Measurements from ENCODE around the gene SCN3B.

SCN3B gene

GRCh38 chr11:123616505-123617198 is 37.8 kb downstream of the SCN3B start:
- TF ChIP-seq, protein P1, sequence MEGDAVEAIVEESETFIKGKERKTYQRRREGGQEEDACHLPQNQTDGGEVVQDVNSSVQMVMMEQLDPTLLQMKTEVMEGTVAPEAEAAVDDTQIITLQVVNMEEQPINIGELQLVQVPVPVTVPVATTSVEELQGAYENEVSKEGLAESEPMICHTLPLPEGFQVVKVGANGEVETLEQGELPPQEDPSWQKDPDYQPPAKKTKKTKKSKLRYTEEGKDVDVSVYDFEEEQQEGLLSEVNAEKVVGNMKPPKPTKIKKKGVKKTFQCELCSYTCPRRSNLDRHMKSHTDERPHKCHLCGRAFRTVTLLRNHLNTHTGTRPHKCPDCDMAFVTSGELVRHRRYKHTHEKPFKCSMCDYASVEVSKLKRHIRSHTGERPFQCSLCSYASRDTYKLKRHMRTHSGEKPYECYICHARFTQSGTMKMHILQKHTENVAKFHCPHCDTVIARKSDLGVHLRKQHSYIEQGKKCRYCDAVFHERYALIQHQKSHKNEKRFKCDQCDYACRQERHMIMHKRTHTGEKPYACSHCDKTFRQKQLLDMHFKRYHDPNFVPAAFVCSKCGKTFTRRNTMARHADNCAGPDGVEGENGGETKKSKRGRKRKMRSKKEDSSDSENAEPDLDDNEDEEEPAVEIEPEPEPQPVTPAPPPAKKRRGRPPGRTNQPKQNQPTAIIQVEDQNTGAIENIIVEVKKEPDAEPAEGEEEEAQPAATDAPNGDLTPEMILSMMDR (conservative IDR thresholded peaks at IDR 0.05), result no peak
- no peak for TF ChIP-seq ZFX (IDR thresholded peaks at IDR 0.05)
- no peak overlapping the region for H3K27ac ChIP-seq

- H3K27ac ChIP-seq, result no peak overlapping the region
- TF ChIP-seq, protein P1 (conservative IDR thresholded peaks at IDR 0.05), result no peak
- no peak for TF ChIP-seq ZFX (IDR thresholded peaks at IDR 0.05)
Observed at GRCh38 chr11:123611698-123612097, 42.7 kb downstream of the SCN3B start.

DNA sequence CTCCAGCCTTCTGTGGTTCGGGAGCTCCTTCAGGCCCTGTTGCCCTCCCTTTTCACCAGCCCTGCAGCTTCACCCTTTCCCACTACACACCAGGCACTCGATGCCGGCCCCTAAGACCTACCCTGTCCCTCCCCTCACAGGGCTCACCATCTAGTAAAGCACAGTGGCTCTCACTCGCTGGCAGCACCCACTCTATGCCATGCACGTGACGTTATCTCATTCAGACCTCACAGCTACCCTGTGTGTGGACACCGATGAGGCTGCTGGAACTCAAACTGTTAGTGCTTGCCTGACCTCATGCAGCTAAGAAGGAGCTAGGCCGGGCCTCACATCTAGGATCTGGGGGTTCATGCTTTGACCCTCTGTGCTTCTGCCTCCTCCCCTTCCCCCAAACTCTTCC is 45.5 kb downstream of the SCN3B start:
- TF ChIP-seq, protein P1 (conservative IDR thresholded peaks at IDR 0.05), result no peak
- no peak for TF ChIP-seq ZFX (IDR thresholded peaks at IDR 0.05)
- no peak overlapping the region for H3K27ac ChIP-seq

DNA sequence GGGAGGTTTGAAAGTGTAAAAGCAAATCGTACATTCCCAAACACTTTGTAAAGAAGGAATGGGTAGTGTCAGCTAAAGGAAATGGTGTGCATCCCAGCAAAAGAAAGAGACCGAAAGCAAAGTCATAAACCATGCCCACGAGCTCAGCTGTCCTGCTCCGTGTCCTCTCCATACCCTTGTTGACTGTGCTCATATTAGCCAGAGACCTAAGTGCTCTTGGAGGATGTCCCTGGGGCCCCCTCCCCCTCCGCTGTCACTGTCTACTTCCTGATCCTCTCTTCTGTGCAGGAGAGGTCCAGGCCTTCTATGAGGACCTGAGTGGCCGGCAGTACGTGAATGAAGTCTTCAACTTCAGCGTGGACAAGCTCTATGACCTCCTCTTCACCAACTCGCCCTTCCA is 46.1 kb downstream of the SCN3B start:
- TF ChIP-seq ZFX (IDR thresholded peaks at IDR 0.05), result no peak
- TF ChIP-seq, protein P1 (conservative IDR thresholded peaks at IDR 0.05), result no peak
- no peak overlapping the region for H3K27ac ChIP-seq

DNA sequence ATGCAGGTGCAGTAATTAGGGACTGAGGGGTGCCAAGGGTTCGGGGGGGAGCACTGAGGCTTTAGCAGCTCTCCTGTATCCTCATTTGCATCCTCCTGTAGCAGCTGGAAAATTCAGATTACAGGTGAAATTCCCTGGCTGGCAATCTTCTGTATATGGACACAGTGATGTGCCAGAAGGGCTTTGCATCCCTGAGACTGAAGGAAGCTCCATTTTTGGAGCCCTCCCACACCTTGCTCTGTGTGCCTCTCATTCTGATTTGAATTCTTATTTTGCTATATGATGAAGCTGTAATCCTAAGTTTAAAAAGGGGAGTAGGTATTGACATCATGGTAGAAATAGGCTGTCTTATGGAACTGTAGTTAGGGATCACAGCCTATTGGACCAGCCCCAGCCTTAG is 46.6 kb downstream of the SCN3B start:
- TF ChIP-seq, protein P1 (conservative IDR thresholded peaks at IDR 0.05), result no peak
- TF ChIP-seq ZFX (IDR thresholded peaks at IDR 0.05), result no peak
- H3K27ac ChIP-seq, result no peak overlapping the region

DNA sequence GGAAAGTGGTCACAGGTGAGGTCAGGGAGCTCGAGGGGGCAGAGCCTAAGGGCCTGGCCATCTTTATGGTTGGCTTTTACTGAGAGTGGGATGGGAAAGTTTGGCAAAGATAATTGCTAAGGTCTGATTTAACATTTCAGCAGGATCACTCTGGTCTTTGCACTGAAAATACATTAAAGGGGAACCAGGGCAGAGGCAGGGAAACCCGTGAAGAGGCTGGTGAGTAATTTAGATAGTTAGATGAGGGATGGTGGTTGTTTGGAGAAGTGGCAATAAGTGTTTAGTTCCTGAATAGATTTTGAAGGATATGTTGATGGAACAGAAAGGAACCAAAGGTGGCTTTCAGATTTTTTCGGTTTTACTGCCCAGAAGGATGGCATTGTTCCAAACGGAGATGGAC is 50.8 kb downstream of the SCN3B start:
- TF ChIP-seq, protein P1 (conservative IDR thresholded peaks at IDR 0.05), result no peak
- TF ChIP-seq ZFX (IDR thresholded peaks at IDR 0.05), result no peak
- H3K27ac ChIP-seq, result no peak overlapping the region

- TF ChIP-seq, protein P1 (conservative IDR thresholded peaks at IDR 0.05), result no peak
- no peak for TF ChIP-seq ZFX (IDR thresholded peaks at IDR 0.05)
- H3K27ac ChIP-seq, result no peak overlapping the region
Observed at GRCh38 chr11:123601743-123602142, 52.7 kb downstream of the SCN3B start.

All from C4-2B (cell line).